GM20431 (cell line): Measurements from ENCODE around the gene STAB1.

Source experiments
- in situ Hi-C: fragments of 300-500 bp; cut with MseI, MboI; formaldehyde crosslinking; loops from one replicate; pipeline ENCODE4 v1.15.0; 2020; ENCODE audit warnings: low sequenced_read_pairs; ENCODE audit not compliant: unreplicated experiment

The STAB1 gene

DNA sequence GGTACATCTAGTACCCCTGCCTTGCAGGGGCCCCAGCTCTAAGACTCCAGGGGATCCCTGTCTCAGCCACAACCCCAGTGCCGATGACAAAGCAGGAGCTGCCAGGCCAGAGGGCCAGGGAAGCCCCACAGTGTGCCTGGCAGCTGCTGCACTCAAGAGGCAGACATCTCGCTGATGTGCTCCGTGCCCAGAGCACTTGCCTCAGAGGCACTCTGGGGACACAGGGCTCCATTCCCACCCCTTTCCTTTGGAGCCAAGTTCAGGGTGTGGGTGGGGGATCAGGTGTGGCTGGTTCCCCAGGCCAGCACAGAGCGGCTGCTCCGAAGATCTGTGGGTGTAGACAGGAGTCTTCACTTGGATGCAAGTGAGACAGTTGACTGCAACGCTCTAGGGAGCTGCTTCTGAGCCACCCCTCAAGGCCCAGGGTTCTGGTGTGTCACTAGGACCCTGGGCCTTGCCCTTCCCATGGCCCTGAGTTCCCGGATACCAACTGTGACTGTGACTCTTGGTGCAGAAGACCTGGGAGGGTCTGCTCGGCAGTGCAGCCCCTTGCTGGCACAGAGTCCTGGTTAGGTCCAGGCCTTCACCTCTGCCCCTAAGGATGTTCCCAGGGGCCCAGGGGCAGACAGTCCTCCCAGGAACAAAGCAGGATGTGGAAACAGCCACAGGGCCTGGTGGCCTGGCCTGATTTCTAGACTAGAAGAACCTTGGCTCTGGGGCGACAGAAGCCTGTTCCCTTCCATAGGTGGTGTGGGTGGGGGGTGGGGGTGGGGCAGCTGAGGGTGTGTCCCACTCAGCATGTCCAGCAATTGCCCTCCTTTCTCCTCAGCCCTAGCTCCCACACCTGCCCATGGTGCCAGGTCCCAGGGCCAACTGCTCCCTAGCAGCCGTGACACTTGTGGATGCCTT, 36.0 kb downstream of the STAB1 start:
- in situ Hi-C loops: no loop called here

DNA sequence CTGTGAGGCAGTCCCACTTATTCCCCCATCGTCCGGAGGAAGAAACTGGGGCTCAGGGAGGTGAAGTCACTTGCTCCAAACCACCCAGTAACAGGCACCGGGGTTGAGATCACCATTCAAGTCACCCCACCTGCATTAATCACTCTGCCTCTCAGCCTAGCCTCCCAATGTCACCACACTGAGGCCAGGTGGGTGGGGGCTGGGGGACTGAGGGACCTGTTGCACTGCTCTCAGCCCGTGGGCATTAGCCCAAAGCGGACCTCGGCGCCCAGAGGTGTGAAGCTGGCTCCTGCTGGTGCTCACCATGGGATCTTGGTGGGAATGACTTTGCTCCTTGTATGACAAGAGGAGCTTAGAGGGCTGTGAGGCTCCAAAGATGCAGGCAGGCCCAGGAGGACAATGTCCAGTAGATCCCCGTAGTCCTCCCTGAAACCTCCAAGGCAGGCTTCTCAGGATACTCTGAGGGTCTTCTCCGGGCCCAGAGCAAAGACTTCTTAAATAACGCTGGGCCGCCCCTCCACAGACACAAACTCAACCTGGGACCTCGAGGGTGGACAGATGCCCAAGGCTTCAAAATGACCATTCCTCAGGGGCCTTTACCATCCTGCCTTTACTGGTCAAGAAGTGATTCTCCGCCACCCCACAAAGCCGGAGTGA, 36.9 kb downstream of the STAB1 start:
- in situ Hi-C loops: no loop called here

DNA sequence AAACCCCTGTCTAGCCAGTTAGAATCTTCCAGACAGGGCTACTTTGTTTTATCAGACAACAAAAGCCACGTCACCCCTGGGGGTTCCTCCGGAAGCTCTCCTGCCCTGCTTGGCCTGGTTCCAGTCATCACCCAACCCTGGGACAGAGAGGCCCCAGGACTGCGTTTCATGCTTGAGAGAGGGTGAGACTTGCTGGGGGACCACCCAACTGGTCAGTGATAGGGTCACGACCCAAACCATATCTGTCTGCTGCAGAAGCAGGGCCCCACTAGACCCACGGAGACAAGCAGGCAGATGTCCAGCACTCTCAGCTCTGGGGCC, 37.3 kb downstream of the STAB1 start:
- in situ Hi-C loops: no loop called here

DNA sequence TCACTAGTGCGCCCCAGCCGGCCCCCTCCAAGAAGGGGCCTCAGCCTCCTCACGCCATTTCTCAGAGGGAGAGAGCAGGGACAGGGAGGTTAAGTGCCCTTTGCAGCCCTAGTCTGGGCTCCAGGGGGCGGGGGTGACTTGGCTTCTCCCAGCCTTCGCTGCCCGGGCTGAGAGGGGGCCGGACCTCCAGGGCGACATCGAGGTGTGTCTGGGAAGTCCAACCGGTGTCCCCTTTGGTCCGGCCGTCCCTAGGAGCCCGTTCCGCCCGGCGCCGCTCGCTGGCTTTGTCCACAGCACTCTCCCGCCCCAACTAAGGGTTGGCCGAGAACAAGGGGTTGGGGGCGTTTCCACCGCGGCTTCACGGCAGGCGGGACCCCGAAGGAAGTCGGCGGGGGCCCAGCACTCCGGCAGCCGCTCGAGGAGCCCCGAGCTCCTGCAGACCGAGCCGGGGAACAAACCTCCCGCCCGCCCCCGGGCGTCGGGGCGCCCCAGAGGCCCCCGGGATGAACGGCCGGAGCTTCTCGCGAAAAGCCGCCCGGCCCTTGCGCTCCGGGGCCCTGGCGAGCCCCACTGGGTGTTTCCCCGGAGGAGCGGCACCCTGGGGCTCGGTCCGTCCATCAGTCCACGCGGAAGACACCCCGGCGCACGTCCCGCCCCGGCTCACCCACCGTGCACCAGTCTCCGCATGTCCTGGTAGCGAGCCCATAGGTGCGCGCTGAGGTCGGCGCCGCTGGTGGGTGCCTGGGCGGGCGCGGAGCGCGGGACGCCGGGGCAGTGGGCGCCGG, 37.9 kb downstream of the STAB1 start:
- in situ Hi-C loops: no loop called here

DNA sequence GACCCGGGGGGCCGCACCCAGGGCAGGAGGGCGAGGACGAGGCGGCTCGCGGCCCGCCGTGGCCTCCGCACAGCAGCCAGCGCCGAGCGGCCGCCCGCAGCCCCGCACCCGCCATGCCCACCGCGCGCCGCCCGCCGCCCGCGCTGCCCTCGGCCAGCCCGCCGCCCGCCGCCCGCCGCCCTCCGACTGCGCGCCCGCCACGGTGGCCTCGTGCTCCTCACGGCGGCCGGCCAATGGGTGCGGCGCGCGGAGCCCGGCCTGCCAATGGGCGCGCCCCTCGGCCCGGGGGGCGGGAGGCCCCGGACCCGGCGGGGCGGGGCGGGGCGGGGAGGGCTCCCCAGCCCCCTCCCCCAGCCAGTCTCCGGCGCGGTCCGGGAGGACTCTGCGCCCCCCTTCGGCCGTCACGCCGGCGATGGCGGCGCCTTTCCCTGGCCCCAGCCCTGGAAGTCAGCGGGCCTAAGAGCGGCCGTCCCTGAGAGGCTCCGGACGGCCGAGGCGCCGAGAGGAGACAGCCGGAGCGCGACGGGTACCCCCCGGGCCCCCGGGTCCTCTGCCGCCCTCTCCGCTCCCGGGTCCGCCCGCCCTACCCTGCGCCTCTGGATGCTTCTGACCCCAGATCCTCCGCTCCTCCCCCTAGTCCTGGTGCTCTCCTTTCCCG, 38.6 kb downstream of the STAB1 start, which contains the start of gene NT5DC2:
Gene NT5DC2 (minus strand): TSS at position 235 of the 658 bp plus-strand sequence. CDS start 120 bp downstream, at position 115.
- in situ Hi-C loops: no loop called here

DNA sequence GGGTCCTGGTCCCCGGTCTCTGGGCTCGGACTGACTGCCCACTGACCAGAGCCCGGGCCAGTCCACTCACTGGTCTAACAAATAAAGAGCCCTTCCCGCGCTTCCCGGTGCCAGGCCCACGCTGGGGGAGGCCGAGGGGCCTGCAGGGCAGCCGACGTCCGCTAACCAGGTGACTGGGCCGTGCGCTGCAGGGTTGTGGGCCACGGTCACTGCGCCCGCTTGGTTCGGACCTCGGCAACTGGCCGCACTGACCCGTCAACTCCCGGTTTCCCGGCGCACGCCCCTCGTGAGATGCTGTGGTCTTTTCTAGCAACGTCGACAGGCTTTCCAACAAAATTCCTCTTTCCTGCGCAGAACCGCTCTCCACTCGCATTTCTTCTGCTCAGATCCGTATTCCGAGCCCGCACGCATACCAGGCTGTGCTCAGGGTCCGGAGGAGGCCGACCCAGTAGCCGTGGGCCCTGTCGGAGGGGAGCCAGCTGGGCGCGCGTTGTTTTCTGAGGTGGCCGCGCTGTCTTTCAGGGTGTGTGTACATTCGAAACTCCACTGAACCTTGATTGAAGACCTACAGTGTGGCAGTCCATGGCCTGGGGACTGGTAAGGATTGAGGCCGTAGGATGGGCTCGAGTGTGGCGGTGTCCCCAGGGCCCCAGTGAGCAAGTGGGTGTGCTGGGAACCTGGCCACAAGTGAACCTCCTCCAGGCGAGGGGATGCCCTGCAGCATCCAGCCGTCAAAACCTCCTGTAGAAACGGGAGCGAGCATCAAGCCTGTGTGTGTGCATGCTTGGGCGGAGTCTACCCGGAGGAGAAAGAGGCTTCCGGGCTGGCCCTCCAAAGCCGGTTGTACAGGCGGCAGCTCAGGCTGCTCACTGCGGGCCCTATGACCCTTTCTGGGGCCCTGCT, 39.4 kb downstream of the STAB1 start:
- in situ Hi-C loops: no loop called here

DNA sequence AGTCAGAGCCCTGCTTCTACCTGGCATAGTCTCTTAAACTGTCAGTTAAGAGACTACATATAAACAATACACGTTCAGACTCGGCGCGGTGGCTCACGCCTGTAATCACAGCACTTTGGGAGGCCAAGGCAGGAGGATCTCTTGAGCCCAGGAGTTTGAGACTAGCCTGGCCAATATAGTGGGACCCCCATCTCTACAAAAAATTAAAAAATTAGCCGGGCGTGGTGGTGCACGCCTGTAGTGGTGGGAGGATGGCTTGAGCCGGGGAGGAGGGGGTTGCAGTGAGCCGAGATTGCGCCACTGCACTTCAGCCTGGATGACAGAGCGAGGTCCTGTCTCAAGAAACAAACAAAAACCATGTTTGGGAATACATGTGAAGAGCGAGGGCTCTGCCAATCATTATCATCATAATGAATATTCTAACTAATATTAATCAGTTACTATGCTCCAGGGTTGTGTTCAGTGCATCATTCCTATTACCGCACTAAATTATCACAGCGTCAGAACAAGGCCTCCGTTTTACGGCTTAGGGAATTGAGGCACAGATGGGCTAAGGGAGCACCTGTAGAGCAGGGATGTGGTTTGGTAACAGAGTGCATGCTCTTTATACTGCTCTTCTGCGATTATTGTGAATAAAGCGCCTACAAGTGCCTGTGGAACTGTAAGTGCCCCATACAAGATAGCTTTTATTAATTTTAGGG, 40.4 kb downstream of the STAB1 start:
- in situ Hi-C loops: no loop called here

DNA sequence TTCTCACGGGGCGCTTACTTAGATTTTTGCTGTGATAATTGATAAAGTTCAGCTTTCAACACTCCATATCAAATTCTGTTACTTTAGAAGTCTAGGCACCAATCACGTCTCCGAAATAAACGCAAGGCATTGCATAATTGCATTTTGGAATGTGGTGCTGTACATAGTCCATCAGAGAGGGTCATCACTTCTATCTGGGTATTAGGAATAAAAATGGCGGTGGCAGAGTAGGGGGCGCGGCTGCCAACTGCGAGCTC, 40.9 kb downstream of the STAB1 start:
- in situ Hi-C loops: no loop called here

DNA sequence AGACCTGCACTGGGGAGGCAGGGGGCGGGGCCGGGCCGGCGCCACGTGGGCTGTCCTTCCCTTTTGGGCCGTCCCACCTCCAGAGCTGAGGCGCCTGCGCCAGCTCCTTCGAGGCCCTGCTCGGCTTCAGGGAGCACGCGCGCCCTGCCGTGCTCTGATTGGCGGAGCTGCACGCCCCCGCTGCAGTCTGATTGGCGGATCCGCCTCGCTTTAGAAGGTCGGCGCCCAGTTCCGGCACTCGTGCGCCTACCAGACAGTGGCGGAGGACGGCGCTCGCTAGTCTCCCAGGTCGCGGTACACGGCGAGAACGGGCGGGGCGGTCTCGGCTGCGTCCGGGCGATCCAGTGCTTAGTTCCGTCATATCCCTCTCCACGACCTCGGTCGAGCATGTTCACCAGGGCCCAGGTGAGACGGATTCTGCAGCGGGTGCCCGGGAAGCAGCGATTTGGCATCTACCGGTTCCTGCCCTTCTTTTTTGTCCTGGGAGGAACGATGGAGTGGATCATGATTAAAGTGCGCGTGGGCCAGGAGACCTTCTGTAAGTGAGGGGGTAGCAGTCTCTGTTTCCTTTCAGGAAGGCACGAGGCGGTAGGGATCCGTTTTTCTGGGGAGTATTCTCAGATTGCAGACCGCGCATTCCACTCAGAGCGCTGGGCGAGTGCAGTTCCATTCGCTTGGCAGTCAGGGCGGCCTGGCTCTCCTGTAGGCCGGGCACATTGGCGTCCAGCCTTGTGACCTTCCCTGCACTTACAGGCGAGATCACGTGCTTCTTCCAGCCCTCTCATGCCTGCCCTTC, 41.4 kb downstream of the STAB1 start, which contains the start of gene UQCC5:
Gene UQCC5 (plus strand): TSS at position 237 of the 796 bp plus-strand sequence. CDS start 151 bp downstream, at position 388.
- in situ Hi-C loops: no loop called here

DNA sequence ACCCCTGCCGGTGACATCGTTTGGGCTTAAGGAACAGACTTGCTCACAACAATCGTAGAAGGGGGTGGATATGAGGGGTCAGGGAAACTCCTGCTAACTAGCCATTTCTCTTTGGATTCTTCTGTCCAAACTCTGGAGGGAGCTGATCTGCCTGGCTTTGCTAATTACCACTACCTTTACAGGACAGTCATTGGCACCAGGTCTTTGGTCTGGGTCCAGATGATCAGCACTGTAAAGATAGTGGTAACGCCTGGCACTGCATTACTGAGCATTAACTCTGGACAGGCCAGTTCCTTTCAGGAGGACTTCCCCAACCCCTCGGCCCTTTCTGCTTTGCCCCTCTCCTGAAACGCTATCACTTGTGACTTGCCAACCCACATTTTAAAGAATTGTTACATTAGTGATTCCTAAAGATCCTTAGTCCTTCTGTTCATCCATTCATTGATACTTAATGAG, 42.1 kb downstream of the STAB1 start:
- in situ Hi-C loops: no loop called here

DNA sequence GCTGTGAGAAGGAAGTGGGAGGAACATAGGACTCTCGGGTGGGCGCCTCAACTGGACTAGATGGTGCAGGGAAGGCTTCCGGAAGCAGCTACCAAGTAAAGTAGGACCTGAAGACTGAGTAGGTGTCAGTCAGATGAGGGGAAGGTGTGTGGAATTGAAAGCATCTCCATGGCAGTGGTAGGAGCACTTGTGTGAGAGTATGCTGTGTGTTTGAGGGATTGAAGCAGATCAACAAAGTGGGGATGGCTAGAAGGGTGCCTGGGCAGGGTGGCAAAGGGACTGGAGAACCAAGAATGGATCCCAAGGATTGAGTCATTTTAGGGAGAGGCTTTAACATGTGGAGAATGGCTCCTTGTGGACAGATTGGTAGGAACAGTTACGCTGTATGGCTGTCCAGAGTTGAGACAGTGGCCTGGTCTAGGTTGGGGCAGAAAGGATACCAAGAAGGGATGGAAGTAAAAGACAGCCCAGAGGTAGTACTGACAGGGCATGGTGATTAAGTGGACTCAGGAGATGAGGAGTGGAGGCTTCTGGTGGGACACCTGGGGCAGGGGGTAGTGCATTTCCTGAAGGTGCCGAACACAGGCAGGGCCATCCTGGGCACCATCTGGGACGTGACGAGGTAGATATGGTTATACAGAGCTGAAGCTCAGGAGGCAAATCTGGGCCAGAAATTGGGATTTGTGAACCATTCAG, 42.7 kb downstream of the STAB1 start:
- in situ Hi-C loops: no loop called here

DNA sequence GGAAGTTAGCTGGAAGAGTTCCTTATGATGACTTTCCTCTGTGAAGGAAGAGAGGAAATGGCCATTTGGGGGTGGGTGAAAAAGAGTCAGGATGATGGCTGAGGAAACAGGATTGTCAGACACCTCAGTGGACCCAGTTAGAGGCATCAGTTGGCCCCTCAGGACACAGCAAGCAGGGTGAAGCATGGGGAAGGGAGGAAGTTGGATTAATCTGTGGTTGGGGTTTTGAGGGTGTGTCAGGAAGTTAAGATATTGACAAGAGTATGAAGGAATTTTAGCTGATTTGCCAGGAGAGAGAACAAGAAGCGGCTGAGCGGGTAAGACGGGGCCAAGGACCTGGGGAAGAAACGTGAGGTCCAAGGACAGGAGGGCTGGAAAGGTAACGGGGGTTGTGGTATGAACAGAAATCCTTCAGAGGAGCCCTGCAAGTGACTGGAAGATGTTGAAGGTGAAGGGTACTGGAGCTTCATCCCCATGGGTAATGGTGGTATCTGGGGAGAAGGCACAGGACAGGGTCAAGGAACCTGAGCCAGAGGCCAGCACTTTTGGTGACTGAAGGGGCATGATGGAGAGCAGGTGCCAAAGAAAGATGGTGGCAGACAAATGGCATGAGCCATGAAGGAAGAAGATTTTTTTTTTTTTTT, 44.0 kb downstream of the STAB1 start:
- in situ Hi-C loops: no loop called here

DNA sequence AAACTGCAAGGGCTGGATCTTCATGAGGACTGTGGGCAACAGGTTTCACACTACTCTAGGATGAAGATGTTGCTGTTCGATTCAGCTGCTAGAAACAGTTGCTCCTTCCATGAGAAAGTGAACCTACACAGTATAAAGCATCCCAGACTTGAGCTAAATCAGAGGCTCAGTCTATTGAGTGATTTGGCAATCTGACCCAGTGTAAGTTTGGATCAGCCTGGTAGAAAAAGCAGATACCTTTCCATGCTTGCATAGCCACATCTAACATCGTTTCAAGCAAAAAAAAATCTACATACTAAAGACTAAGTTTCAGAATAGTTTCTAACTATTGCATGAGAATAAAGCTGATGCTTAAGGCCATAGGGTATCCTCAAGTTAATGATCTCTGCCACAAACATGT, 45.9 kb downstream of the STAB1 start:
- in situ Hi-C loops: no loop called here

DNA sequence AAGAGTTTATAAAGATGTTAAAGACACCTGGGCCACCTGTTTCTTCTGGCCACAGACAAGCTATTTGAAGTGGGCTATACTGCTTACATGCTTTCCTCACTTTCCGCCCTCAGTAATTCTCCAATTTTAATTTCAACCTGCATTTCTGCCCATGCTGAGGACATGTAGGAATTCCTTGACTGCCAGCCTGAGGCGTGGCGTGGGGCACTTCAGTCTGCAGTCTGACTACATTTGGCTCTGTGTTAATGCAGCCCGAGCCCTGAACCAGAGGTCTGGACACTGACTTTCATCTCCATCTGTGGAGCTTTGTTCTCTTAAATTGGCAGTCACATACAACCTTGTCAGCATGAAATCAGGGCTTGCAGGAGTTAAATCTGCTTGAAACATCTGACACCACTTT, 49.8 kb downstream of the STAB1 start:
- in situ Hi-C loops: no loop called here

DNA sequence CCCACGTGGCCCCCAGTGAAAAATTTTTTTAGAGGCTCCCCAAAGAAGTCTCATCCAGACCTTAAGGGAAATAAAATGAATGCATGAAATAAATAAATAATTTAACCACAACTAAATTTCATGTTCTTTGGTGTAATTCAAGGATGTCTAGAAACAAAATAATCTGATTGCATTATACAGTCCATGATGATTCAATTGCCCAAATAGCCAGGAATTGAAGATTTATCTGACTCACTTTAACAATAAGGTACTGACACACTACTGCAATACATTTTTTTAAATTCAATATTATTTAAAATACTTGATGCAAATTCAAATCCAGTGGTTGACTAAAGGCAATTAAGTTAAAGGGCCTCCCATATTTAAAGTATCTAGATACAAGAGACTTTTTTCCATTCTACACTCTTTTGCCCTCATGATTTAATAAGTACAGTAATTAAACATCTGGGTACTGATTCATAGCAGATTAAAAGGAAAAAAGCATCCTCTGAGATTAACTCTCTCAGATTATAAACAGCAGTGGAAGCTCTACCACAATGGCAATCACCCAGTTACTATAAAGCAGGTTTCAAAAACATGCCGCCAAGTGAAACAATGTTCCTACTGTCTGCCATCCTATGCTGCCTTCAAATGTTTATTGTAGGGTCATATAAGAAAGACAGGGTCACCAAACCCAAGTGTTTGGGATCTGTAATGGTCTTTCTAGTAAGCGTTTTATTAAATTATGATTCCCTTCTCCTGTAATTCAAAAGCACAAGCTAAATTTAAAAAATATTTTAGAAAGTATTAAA, 51.2 kb downstream of the STAB1 start:
- in situ Hi-C loops: no loop called here

DNA sequence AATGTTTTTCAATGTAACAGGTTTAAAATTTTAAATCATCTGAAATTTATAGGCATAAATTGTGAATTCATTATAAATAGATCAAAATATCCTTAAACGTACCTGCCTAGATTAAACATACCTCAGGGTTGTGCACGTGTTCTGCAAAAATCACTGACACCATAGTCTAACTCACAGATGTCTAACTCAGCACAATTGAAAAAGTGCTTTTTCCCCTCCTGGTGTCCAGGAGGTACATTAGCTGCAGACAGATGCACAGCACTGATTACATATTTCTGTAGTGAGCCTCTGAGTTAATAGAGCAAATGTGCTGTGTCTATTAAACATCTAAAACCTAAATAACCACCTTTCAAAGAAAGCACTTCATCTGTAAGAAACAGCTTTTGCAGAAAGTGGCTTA, 52.0 kb downstream of the STAB1 start:
- in situ Hi-C loops: no loop called here
